ENCODE measurements around the gene C17orf75. TPM values are rescaled to one million over a fixed set of nuclear protein-coding genes. Genes with fewer than 3 reads are reported as not detected.

The C17orf75 gene
- total and polyA plus RNA-seq, 2 of the 8 experiments (the other 6 are each of a cell fraction or from before 2014, with no cell fraction given): 15.8 to 42.6 TPM

DNA sequence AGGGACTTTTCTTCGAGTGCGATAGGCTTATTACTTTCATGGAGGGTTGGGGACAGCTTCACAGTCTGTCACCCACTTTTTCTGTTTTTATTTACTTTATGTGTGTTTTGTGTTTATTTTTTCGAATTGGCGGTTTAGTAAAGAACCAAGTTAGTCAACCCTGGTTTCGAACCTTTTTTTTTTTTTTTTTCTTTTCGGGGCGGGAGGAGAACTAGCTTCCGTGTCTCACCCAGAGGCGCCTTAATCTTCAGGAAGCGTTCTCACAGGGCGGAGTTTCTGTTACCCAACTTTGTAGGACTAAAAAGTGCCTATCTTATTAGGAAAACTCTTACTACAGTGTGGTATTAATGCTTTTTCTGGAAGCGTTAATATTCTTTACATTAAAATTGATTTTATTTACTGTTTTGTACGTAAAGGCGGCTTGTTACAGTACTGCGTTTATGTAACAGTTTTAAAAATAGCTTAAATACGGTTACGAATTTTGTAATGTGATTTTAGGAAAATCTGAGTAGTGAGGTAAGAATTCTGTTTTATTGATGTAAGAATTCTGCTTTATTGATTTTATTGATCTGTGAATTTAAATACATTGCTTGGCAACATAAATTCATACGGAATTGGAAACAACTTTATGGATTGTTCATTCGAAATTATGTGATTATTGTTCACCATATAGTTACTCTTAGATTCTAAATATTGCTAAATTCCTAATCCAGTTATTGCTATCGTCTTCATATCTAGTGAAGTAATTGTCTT is 8.9 kb upstream of the C17orf75 start (continued):
- no peak for TF ChIP-seq NRF1 (IDR thresholded peaks at IDR 0.05; ENCODE audit: low read depth, low read length)
- no peak for TF ChIP-seq SUZ12 (IDR thresholded peaks at IDR 0.05; ENCODE audit: low read length)
- TF ChIP-seq NANOG (IDR thresholded peaks at IDR 0.05; ENCODE audit: insufficient read depth, low read depth, low read length, poor library complexity, severe bottlenecking): no peak
- TF ChIP-seq SAP30 (IDR thresholded peaks at IDR 0.05; ENCODE audit: insufficient read depth, insufficient replicate concordance, low read length): no peak
- no peak for TF ChIP-seq HDAC6 (IDR thresholded peaks at IDR 0.05; ENCODE audit: low read depth, low read length)
- TF ChIP-seq GTF2F1 (IDR thresholded peaks at IDR 0.05; ENCODE audit: borderline replicate concordance, low read depth, low read length): no peak
- TF ChIP-seq SIX5 (IDR thresholded peaks at IDR 0.05; ENCODE audit: low read depth, low read length): no peak
- TF ChIP-seq EZH2 (IDR thresholded peaks at IDR 0.05; ENCODE audit: low read depth, low read length, severe bottlenecking): no peak
